Activated CD8-positive, alpha-beta T cell treated with anti-CD3 and anti-CD28 coated beads for 36 hours (primary cell): ENCODE measurements around the gene NFYB. TPM values are rescaled to one million over a fixed set of nuclear protein-coding genes. Genes with fewer than 3 reads are reported as not detected.
A peak's percentile ranks its signal among the peaks of the same experiment; 100 is the strongest.

ENCODE experiments used
- ATAC-seq: fragments of 200-7000 bp; cut with Tn5 transposase; one replicate; pipeline ENCODE4 v1.10.0; 2021; ENCODE audit warnings: mild to moderate bottlenecking, moderate library complexity
- CTCF ChIA-PET: fragments of 350-600 bp; sonication (Branson Sonifier 250); formaldehyde crosslinking; loops from one replicate; lab custom pipeline; 2021; ENCODE audit warnings: antibody characterized with exemption; lab: Charles Lee
- POLR2A ChIA-PET: fragments of 350-600 bp; sonication (Branson Sonifier 250); formaldehyde crosslinking; loops from one replicate; lab custom pipeline; 2021; ENCODE audit warnings: antibody characterized with exemption; lab: Charles Lee
- DNase-seq: peaks from one replicate; pipeline ENCODE4 v3.0.0-alpha.2; 2020
- H3K27ac Mint-ChIP-seq: one replicate; pipeline ENCODE4 v1.8.0; 2021; ENCODE audit warnings: mild to moderate bottlenecking, mixed read lengths
- H3K27me3 Mint-ChIP-seq: one replicate; pipeline ENCODE4 v1.8.0; 2021; ENCODE audit warnings: mixed read lengths
- H3K36me3 Mint-ChIP-seq: one replicate; pipeline ENCODE4 v1.8.0; 2021; ENCODE audit warnings: low read depth, mixed read lengths
- H3K4me1 Mint-ChIP-seq: one replicate; pipeline ENCODE4 v1.8.0; 2021; ENCODE audit warnings: low read depth, mixed read lengths
- H3K4me3 Mint-ChIP-seq: one replicate; pipeline ENCODE4 v1.8.0; 2021; ENCODE audit warnings: mild to moderate bottlenecking, moderate library complexity, mixed read lengths
- H3K9me3 Mint-ChIP-seq: one replicate; pipeline ENCODE4 v1.8.0; 2021; ENCODE audit warnings: mixed read lengths
- intact Hi-C: fragments of 100-400 bp; cut with micrococcal nuclease; formaldehyde crosslinking; loops from one replicate; pipeline ENCODE4 v1.10.0; 2022
- total RNA-seq, 2 experiments: library from RNA; stranded (reverse); gene quantifications; one replicate each; pipeline ENCODE4 v1.2.3, GENCODE V29; 2021
- TF ChIP-seq, protein P1 (sequence below): fragments of 200-600 bp; IDR thresholded peaks from one replicate; pipeline ENCODE4 v1.8.0; 2022; ENCODE audit warnings: antibody characterized with exemption, mild to moderate bottlenecking

The NFYB gene
- 10 to 100 TPM; 26.7 to 30.6 TPM for total RNA-seq

DNA sequence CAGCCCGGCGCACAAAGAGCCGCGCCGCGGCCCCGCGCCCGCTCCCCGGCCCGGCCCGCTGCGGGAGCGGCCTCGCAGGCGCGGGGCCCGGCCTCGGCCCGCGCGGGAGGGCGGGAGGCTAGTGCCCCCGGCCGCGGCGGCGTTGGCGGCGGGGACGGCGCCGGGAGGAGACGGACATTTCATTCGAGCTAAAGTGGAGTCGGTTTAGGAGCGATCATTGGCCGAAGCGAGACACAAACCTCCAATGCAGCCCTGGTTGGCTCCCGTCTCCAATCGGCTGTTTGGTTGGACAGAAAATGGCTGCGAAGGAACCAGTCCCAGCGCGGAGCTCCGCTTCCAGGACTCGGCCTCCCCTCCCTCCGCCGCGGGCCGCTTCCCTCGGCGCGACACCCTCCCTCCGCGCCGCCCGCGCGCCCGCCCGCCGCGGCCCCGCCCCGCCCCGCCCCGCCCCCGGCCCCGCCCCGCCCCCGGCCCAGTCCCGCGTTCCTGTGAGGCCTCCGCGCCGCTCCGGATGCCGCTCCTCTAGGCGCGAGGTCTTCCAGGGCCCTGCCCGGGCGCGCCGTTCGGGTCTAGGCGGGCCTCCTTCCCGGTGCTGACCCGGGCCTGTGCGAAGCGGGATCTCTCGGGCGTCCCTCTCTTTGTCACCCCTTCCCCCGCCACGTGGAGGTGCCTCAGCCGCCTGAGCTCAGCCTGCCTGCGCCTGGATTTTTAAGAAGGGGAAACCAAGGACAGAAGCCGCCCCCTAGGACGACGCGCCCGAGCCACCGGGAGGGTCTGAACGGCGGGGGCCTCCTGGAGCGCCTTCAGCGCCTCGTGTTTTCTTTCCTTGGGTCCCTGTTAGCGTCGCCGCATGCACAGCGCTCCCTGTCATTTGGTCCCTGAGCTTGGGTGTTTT, at the start of gene NFYB:
Gene NFYB, minus strand, starts transcription at position 309 of the 895 bp plus-strand sequence. CDS start 2,757 bp downstream, outside the sequence.
- TF ChIP-seq, protein P1, sequence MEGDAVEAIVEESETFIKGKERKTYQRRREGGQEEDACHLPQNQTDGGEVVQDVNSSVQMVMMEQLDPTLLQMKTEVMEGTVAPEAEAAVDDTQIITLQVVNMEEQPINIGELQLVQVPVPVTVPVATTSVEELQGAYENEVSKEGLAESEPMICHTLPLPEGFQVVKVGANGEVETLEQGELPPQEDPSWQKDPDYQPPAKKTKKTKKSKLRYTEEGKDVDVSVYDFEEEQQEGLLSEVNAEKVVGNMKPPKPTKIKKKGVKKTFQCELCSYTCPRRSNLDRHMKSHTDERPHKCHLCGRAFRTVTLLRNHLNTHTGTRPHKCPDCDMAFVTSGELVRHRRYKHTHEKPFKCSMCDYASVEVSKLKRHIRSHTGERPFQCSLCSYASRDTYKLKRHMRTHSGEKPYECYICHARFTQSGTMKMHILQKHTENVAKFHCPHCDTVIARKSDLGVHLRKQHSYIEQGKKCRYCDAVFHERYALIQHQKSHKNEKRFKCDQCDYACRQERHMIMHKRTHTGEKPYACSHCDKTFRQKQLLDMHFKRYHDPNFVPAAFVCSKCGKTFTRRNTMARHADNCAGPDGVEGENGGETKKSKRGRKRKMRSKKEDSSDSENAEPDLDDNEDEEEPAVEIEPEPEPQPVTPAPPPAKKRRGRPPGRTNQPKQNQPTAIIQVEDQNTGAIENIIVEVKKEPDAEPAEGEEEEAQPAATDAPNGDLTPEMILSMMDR = no peak
- intact Hi-C loops = no loop called here
- ATAC-seq (peak; percentile 98), DNase-seq (peak; percentile 93)
- ChIA-PET POLR2A (interaction anchor here (0.5 to 3.3 kb wide), 19 partner anchors 10 to 237 kb away, joined by 3 to 32 read pairs (median 4); partner anchors contain the start of gene TDG), CTCF (interaction anchor here (0.7 to 2.5 kb wide), 5 partner anchors 12 to 80 kb away, joined by 3 to 8 read pairs (median 6); no protein-coding TSS in a partner anchor)
- peaks cover 18% of the 10 kb centered on the region for H3K4me1 Mint-ChIP-seq
- peak within 1 kb of the TSS; percentile 81 for H3K4me3 Mint-ChIP-seq
- no peaks in the 10 kb centered on the region for H3K27me3 Mint-ChIP-seq
- peak within 1 kb of the TSS; percentile 92 for H3K27ac Mint-ChIP-seq
- H3K9me3 Mint-ChIP-seq = no peaks in the 10 kb centered on the region
- H3K36me3 Mint-ChIP-seq = no peaks in the 10 kb centered on the region

DNA sequence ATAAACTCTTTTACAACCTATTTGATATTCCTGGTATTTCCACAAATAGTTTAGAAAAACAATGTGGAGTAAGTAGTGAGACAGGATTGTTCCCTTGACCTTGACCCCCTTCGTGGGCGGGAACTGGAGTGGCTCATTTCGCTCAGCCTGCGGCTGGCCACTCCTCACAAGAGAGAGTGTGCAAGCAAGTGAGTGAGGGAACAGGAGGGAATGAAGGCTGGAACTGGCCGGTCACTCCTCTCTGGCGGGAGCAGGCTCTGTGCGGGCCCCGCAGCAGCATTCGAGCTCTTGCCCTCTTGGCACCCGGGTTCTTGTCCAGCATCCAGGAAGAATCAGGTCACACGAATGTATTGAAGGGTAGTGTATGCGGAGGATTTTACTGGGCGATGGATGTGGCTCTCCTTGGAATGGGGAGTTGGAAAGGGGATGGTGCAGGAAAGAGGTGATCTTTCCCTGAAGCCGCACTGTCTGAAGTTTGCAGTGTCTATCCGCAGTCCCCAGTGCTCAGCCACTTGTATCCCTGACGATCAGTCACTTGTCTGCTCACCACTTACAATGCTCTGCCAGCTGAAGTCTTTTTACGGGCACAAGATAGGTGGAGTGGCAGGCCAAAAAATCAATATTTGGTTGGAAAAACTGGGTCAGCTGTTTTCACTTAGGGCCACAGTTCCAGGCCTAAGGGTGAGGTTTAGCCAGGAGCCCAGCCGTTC, 49.6 kb upstream of the NFYB start:
- intact Hi-C loops = no loop called here

DNA sequence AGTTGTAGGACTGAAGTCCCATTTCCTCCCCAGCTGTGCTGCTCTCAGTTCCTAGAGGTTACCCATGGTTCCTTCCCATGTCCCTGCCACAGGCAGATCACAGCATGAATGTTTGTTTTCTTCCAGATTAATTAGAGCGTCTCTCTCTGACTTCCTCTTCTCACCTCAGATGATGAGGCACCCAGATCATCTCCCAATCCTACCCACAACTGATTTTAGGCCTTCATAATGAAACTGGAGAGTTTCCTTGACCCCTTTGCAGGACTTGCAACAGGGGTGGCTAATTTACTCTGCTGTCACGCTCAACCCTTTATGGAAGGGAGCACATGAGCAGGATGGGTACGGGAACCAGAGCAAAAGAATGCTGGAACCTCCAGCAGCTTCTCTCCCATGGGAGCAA, 45.4 kb upstream of the NFYB start:
- Mint-ChIP-seq H3K4me1 (no peaks in the 10 kb centered on the region), H3K9me3 (peaks cover 2% of the 10 kb centered on the region), H3K27me3 (peaks cover 1% of the 10 kb centered on the region), H3K4me3 (no peak overlapping the region), H3K36me3 (no peaks in the 10 kb centered on the region), H3K27ac (no peak overlapping the region)
- DNase-seq = no peak
- ChIA-PET POLR2A (no interaction called here), CTCF (interaction anchor here (1.0 kb wide), 1 partner anchor 74 kb away, joined by 3 read pairs; no protein-coding TSS in a partner anchor)
- no peak for ATAC-seq
- TF ChIP-seq, protein P1 = no peak
- intact Hi-C loops = no loop called here

More for the DNA sequence above, 49.6 kb upstream of the NFYB start:
- Mint-ChIP-seq H3K27me3 (no peaks in the 10 kb centered on the region), H3K4me3 (no peak overlapping the region), H3K4me1 (no peaks in the 10 kb centered on the region), H3K36me3 (no peaks in the 10 kb centered on the region), H3K9me3 (peaks cover 2% of the 10 kb centered on the region), H3K27ac (no peak overlapping the region)
- ATAC-seq (no peak), DNase-seq (no peak)
- TF ChIP-seq, protein P1 = no peak
- CTCF ChIA-PET = no interaction called here
- POLR2A ChIA-PET = no interaction called here

DNA sequence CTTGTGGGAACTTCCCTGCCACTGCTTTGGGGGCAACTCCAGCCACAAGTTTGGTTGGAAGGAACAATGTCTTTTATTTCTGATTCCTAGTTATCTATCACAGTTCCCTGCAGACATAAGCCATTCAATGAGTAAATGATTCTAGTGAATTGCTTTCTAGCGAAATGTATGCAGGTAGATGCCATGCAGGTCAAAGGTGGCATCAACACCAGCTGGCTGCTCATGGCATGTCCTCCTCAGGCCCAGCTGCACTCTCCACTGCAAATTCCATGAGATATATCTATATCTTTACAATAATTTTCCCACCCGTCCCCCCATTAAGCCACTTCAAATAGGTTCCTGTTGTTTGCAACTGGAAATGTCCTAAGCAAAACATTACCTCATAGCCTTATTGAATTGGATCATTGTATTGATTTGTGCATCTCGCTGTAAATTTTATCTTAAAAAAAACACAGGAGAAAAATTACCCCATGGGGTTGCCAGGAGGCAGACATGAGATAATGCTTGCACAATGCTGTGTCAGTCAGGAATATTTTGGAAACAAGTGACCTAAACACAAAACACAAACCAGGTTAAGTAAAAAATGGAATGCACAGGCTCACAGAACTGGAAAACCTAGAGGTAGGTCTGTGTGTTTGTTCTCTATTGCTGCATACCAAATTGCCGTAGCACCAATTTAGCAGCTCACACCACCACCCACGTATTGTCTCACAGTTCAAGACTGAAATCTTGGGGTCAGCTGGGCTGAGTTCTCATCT, 44.8 kb upstream of the NFYB start:
- TF ChIP-seq, protein P1 = no peak
- H3K36me3 Mint-ChIP-seq = no peaks in the 10 kb centered on the region
- DNase-seq (no peak), ATAC-seq (no peak)
- H3K27me3 Mint-ChIP-seq = peaks cover 1% of the 10 kb centered on the region
- no peak overlapping the region for H3K4me3 Mint-ChIP-seq
- CTCF ChIA-PET = interaction anchor here (1.0 kb wide), 1 partner anchor 74 kb away, joined by 3 read pairs; no protein-coding TSS in a partner anchor
- H3K9me3 Mint-ChIP-seq = peaks cover 2% of the 10 kb centered on the region
- intact Hi-C loops = no loop called here
- POLR2A ChIA-PET = no interaction called here
- H3K4me1 Mint-ChIP-seq = peaks cover 5% of the 10 kb centered on the region
- H3K27ac Mint-ChIP-seq = no peak overlapping the region
